Psoas muscle (tissue), 8 donors: ENCODE results near the gene ABCG2. TPM values are rescaled to one million over a fixed set of nuclear protein-coding genes. Genes with fewer than 3 reads are reported as not detected.

Source experiments
- ATAC-seq, 4 donors: fragments of 200-7000 bp; cut with Tn5 transposase; one replicate each; pipeline ENCODE4 v1.9.1; 2020; ENCODE audit warnings: moderate library complexity in 3 of 4, mild to moderate bottlenecking in 2 of 4
- DNase-seq, 2 donors: peaks; one replicate each; pipeline ENCODE4 v3.0.0-alpha.2; 2020
- H3K27ac ChIP-seq: fragments of 200-600 bp; one replicate; pipeline ENCODE4 v1.8.0; 2022
- H3K27me3 ChIP-seq, 3 donors: fragments of 200-600 bp in 1 of 3; one replicate each; pipeline versions ENCODE4 v1.6.1 to v1.8.0; 2013 to 2022; ENCODE audit warnings: low read length in 2 of 3, mild to moderate bottlenecking in 2 of 3, moderate library complexity in 1 of 3; ENCODE audit not compliant: insufficient read depth in 3 of 3
- H3K36me3 ChIP-seq, 2 donors: fragments of 200-600 bp in 1 of 2; one replicate each; pipeline versions ENCODE4 v1.6.1 to v1.8.0; 2013 to 2022; ENCODE audit warnings: low read depth in 1 of 2, mild to moderate bottlenecking in 1 of 2, moderate library complexity in 1 of 2; ENCODE audit not compliant: insufficient read depth in 1 of 2
- H3K4me1 ChIP-seq: fragments of 200-600 bp; one replicate; pipeline ENCODE4 v1.8.0; 2022
- H3K4me3 ChIP-seq: fragments of 200-600 bp; one replicate; pipeline ENCODE4 v1.8.0; 2022; ENCODE audit warnings: mild to moderate bottlenecking
- H3K9me3 ChIP-seq: fragments of 200-600 bp; one replicate; pipeline ENCODE4 v1.8.0; 2022
- WGBS, 3 donors: extraction: QIAGEN DNeasy Blood & Tissue Kit; methylation state at CpG; one replicate each; pipeline versions ENCODE4 v1.1.6 to v1.1.7; 2013; 5-methylcytosine and 5-hydroxymethylcytosine counted together
- intact Hi-C, 2 donors: fragments of 100-400 bp; cut with DNase I; formaldehyde crosslinking; loops; one replicate each; pipeline versions ENCODE4 v1.11.0 to v1.14.2; 2022
- polyA plus RNA-seq, 3 donors: library from polyadenylated mRNA; stranded (reverse); fragments of 200-250 nt; gene quantifications; one replicate each; pipeline ENCODE4 v1.2.3, GENCODE V29; 2013
- total RNA-seq, 4 donors: library from RNA; stranded (reverse); fragmentation: NEBNext Ultra II Directional in 2 of 4; extraction: Animal tissue kit (Norgen Biotek cat#: 25700) in 2 of 4; gene quantifications; one replicate each; pipeline versions ENCODE4 v1.2.1 to v1.2.4, GENCODE V29; 2021 to 2023
- TF ChIP-seq, protein P1 (sequence below): fragments of 200-600 bp; IDR thresholded peaks from one replicate; pipeline ENCODE4 v1.8.0; 2022; ENCODE audit warnings: antibody characterized with exemption
- donor health status: healthy with polysubstance abuse.
- donor health status: DM: no; HTN: no; CAD: no; lungs with moderate emphysema.
- donor health status: Bipolar disorder and iron deficiency.
- donor health status: healthy.
- donor health status: DM: yes; HTN: yes; CAD: no.
- donor health status: DM: no; HTN: no; CAD: no.
- donor health status: DM: no; HTN: no; CAD: no.
- donor health status: DM: yes; HTN: yes; CAD: no.

The ABCG2 gene
- total and polyA plus RNA-seq, 7 donors, result 0.09 to 1.8 (median 0.19) TPM

DNA sequence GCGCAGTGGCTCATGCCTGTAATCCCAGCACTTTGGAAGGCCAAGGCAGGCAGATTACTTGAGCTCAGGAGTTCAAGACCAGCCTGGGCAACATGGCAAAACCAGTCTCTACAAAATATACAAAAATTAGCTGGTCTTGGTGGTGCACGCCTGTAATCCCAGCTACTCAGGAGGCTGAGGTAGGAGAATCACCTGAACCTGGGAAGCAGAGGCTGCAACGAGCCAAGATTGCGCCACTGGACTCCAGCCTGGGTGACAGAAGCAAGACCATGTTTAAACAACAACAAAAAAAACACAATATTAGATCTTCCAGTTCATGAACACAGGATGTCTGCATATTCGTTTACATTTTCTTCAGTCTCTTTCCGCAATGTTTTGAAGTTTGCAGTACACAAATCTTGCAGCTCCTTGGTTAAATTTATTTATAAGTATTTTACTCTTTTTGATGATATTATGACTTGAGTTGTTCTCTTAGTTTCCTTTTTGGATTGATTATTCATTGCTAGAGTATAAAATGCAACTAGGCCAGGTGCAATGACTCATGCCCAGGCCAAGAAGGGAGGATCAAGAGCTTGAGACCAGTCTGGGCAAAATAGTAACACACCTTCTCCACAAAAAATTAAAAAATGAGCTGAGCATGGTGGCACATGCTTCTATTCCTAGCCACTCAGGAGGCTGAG, 30.4 kb upstream of the ABCG2 start:
- no peak overlapping the region for H3K4me3 ChIP-seq
- TF ChIP-seq, protein P1, sequence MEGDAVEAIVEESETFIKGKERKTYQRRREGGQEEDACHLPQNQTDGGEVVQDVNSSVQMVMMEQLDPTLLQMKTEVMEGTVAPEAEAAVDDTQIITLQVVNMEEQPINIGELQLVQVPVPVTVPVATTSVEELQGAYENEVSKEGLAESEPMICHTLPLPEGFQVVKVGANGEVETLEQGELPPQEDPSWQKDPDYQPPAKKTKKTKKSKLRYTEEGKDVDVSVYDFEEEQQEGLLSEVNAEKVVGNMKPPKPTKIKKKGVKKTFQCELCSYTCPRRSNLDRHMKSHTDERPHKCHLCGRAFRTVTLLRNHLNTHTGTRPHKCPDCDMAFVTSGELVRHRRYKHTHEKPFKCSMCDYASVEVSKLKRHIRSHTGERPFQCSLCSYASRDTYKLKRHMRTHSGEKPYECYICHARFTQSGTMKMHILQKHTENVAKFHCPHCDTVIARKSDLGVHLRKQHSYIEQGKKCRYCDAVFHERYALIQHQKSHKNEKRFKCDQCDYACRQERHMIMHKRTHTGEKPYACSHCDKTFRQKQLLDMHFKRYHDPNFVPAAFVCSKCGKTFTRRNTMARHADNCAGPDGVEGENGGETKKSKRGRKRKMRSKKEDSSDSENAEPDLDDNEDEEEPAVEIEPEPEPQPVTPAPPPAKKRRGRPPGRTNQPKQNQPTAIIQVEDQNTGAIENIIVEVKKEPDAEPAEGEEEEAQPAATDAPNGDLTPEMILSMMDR, result no peak
- peaks cover 4% of the 10 kb centered on the region for H3K9me3 ChIP-seq
- no peak for DNase-seq
- H3K27ac ChIP-seq, result no peak overlapping the region
- no peaks in the 10 kb centered on the region for H3K27me3 ChIP-seq
- WGBS, 3 donors, result 94 to 97% (median 96%) methylated on average over 6 of the region's 6 CpGs
- H3K36me3 ChIP-seq, result no peaks in the 10 kb centered on the region
- intact Hi-C loops, result no loop called here
- ATAC-seq, result no peak
- H3K4me1 ChIP-seq, result no peaks in the 10 kb centered on the region

DNA sequence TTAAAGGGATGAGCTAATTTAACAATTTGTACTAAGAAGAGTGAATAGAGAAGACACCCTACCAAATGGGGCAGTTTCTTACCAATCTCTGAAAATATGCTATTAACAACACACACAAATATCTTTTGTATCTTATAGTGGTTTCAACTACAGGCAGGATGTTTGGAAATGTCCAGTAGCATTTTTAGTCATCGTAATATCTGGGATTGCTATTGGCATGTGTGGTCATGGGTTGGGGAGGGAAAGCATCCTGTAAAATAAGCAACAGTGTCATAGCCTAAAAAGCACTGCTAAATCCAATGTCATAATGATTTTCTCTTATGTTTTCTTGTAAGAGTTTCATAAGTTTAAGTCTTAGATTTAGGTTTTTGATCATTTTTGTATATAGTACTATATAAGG, 29.3 kb upstream of the ABCG2 start:
- Histone ChIP-seq H3K9me3 (peaks cover 4% of the 10 kb centered on the region), H3K4me1 (no peaks in the 10 kb centered on the region), H3K36me3 (no peaks in the 10 kb centered on the region), H3K27me3 (no peaks in the 10 kb centered on the region), H3K4me3 (no peak overlapping the region), H3K27ac (no peak overlapping the region)
- intact Hi-C loops, result no loop called here
- WGBS, 3 donors, result 77 to 91% (median 83%) methylated on average over 1 of the region's 1 CpG
- ATAC-seq, result no peak
- DNase-seq, result no peak
- TF ChIP-seq, protein P1, result no peak

DNA sequence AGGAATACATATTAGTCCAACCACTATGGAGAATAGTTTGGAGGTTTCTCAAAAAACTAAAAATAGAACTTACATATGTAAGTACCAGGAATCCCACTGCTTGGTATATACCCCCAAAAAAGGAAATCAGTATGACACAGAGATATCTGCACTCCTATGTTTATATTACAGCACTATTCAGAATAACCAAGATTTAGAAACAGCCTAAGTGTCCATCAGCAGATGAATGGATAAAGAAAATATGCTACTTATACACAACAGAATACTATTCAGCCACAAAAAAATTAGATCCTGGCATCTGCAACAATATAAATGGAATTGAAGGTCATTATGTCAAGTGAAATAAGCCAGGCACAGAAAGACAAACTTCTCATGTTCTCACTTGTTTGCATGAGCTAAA, 27.5 kb upstream of the ABCG2 start:
- ATAC-seq (no peak), DNase-seq (no peak)
- Histone ChIP-seq H3K36me3 (no peaks in the 10 kb centered on the region), H3K27me3 (no peaks in the 10 kb centered on the region), H3K9me3 (peaks cover 4% of the 10 kb centered on the region), H3K4me1 (no peaks in the 10 kb centered on the region), H3K27ac (no peak overlapping the region), H3K4me3 (no peak overlapping the region)
- intact Hi-C loops, result no loop called here
- TF ChIP-seq, protein P1, result no peak

DNA sequence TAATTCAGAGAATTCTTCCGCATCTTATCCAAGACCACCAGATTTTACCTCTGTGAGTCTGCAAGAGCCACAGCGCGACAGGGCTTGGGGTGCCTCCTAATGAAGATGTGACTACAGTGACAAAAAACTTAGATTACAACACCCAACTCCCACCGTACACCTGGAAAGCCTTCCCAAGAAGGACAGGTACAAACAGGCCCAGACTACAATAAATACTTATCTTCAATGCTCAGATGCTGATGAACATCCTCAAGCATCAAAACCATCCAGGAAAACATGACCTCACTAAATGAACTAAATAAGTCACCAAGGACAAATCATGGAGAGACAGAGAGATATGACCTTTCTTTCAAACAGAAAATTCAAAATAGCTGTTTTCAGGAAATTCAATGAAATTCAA, 20.8 kb upstream of the ABCG2 start:
- Histone ChIP-seq H3K9me3 (no peaks in the 10 kb centered on the region), H3K4me1 (no peaks in the 10 kb centered on the region), H3K4me3 (no peak overlapping the region), H3K27me3 (no peaks in the 10 kb centered on the region), H3K27ac (no peak overlapping the region), H3K36me3 (no peaks in the 10 kb centered on the region)
- no peak for DNase-seq
- intact Hi-C loops, result no loop called here
- WGBS, 3 donors, result 95 to 98% (median 96%) methylated on average over 4 of the region's 4 CpGs
- no peak for ATAC-seq
- TF ChIP-seq, protein P1, result no peak

DNA sequence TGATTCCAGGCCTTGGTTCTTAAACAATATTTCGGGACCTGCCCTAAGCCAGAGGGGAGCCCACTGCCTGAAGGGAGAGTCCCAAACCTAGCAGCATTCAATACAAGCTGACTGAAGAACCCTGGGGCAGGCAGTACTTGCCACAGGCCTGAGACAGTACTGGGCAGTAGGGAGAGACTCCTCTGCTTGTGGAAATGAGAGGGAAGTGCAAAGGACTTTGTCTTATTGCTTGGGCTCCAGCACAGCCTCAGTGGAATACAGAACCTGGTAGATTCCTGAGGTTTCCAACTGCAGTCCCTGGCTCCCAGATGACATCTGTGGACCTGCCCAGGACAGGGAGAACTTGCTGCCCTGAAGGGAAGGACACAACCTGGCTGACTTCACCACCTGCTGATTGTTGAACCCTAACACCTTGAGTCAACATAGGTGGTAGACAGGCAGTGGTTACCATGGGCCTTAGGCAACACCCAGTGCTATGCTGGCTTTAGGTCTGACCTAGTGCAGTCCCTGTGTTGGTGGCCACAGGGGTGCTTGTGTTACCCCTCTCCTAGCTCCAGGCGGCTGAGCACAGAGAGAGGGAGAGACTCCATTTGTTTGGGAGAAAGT, 20.3 kb upstream of the ABCG2 start:
- TF ChIP-seq, protein P1, result no peak
- DNase-seq, result no peak
- Histone ChIP-seq H3K27ac (no peak overlapping the region), H3K27me3 (no peaks in the 10 kb centered on the region), H3K4me3 (no peak overlapping the region), H3K9me3 (no peaks in the 10 kb centered on the region), H3K4me1 (no peaks in the 10 kb centered on the region), H3K36me3 (no peaks in the 10 kb centered on the region)
- intact Hi-C loops, result no loop called here
- 58 to 100% (median 60%) methylated on average over 2 of the region's 2 CpGs for WGBS, 3 donors
- ATAC-seq, result no peak
